ENCODE results near the gene TARBP1. TPM values are rescaled to one million over a fixed set of nuclear protein-coding genes. Genes with fewer than 3 reads are reported as not detected.

TARBP1 gene
- total and polyA plus RNA-seq, 2 of the 4 experiments (the other 2 are of a cell fraction) = 10.6 to 17.7 TPM

GRCh38 chr1:234393190-234393589 is 85.8 kb downstream of the TARBP1 start:
- H3K79me1 ChIP-seq (ENCODE audit: low read depth in 1 of 2, low read length in 2 of 2) = no peaks in the 10 kb centered on the region
- POLR2A ChIA-PET (ENCODE audit: unreplicated experiment) = interaction anchor here (0.7 kb wide), 1 partner anchor 10 kb away, joined by 3 read pairs; no protein-coding TSS in a partner anchor

More at GRCh38 chr1:234393190-234393589, 85.8 kb downstream of the TARBP1 start:
- H3K14ac ChIP-seq (replicated peaks; ENCODE audit: low read depth, low read length) = no peak overlapping the region
- H2BK120ac ChIP-seq (ENCODE audit: low read depth, low read length) = no peak overlapping the region
- no peak for DNase-seq
- no peak overlapping the region for H4K5ac ChIP-seq (ENCODE audit: low read depth, low read length)
- H4K8ac ChIP-seq (ENCODE audit: low read depth in 2 of 2, low read length in 2 of 2) = no peak overlapping the region
- no CpG with 5 or more reads among the region's 6 CpGs for WGBS, 2 experiments (ENCODE audit: extremely low coverage in 2 of 2, insufficient read length in 1 of 2)
- no peak overlapping the region for H3K56ac ChIP-seq (ENCODE audit: extremely low read depth, insufficient read depth, low read length)
- no peak overlapping the region for H3K4ac ChIP-seq (ENCODE audit: low read depth, low read length)
- H3K18ac ChIP-seq (ENCODE audit: low read depth, low read length) = no peak overlapping the region
- no peak overlapping the region for H3K4me2 ChIP-seq (ENCODE audit: low read depth, low read length)
- H3K27me3 ChIP-seq (ENCODE audit: control insufficient read depth, insufficient read depth, low read length) = no peaks in the 10 kb centered on the region
- H2BK15ac ChIP-seq (ENCODE audit: low read depth, low read length) = no peak overlapping the region
- H3K9me1 ChIP-seq (ENCODE audit: insufficient read depth, low read length) = no peaks in the 10 kb centered on the region; the same call in 1 of the 2 replicates
- no peak overlapping the region for H2AK5ac ChIP-seq (ENCODE audit: low read depth, low read length)
- H3K36me3 ChIP-seq (ENCODE audit: control insufficient read depth, insufficient read depth, low read length) = peaks cover 7% of the 10 kb centered on the region
- H2AK9ac ChIP-seq (replicated peaks; ENCODE audit: low read depth, low read length, poor library complexity) = no peak overlapping the region
- CTCF ChIA-PET = no interaction called here
- BruUV-seq (replicated peaks) = no TSS peak
- H3K27ac ChIP-seq (ENCODE audit: insufficient read depth, low read length) = no peak overlapping the region
- H4K20me1 ChIP-seq (ENCODE audit: insufficient read depth, low read length) = no peaks in the 10 kb centered on the region
- H4K91ac ChIP-seq (ENCODE audit: insufficient read depth, low read depth, low read length) = no peak overlapping the region
- H2BK20ac ChIP-seq (ENCODE audit: low read depth, low read length) = no peak overlapping the region
- in situ Hi-C loops (cut with MboI; ENCODE audit: low sequenced_read_pairs) (no loop called here), intact Hi-C loops (cut with micrococcal nuclease) (no loop called here), dilution Hi-C loops (cut with HindIII; ENCODE audit: low sequenced_read_pairs, unreplicated experiment) (no loop called here)
- H3K4me1 ChIP-seq (ENCODE audit: control insufficient read depth, insufficient read depth, low read length) = no peaks in the 10 kb centered on the region
- no peak overlapping the region for H3K4me3 ChIP-seq (ENCODE audit: insufficient read depth, low read depth, low read length)
- no peak for ATAC-seq (ENCODE audit: low read depth)
- no peak overlapping the region for H2AFZ ChIP-seq (replicated peaks; ENCODE audit: low read length, poor library complexity)
- TF ChIP-seq POLR2A (IDR thresholded peaks at IDR 0.05; ENCODE audit: low read depth, low read length) (no peak), RCOR1 (IDR thresholded peaks at IDR 0.05; ENCODE audit: insufficient replicate concordance, low read length) (no peak), CEBPB (IDR thresholded peaks at IDR 0.05; ENCODE audit: low read depth, low read length) (no peak), BHLHE40 (IDR thresholded peaks at IDR 0.05; ENCODE audit: low read depth, low read length) (no peak), MXI1 (IDR thresholded peaks at IDR 0.05; ENCODE audit: borderline replicate concordance, low read depth, low read length) (no peak), RFX5 (IDR thresholded peaks at IDR 0.05; ENCODE audit: low read depth, low read length) (no peak), CTCF (conservative IDR thresholded peaks at IDR 0.05; ENCODE audit: low read depth, low read length) (no peak), MAZ (IDR thresholded peaks at IDR 0.05; ENCODE audit: borderline replicate concordance, low read depth, low read length) (no peak), NFE2L2 (IDR thresholded peaks at IDR 0.05; ENCODE audit: low read depth, low read length) (no peak), RAD21 (IDR thresholded peaks at IDR 0.05; ENCODE audit: low read length) (no peak), SMC3 (IDR thresholded peaks at IDR 0.05; ENCODE audit: low read depth, low read length) (no peak), USF2 (IDR thresholded peaks at IDR 0.05; ENCODE audit: low read depth, low read length) (no peak), CHD1 (IDR thresholded peaks at IDR 0.05; ENCODE audit: low read depth, low read length) (no peak), ELK1 (IDR thresholded peaks at IDR 0.05; ENCODE audit: borderline replicate concordance, low read depth, low read length) (no peak)
- H2BK5ac ChIP-seq (ENCODE audit: low read depth, low read length, poor library complexity, severe bottlenecking) = no peak overlapping the region
- no peak overlapping the region for H3K23ac ChIP-seq (ENCODE audit: low read depth, low read length)
- H3K9me3 ChIP-seq (ENCODE audit: control insufficient read depth, insufficient read depth, low read length) = no peaks in the 10 kb centered on the region
- no peak overlapping the region for H3K9ac ChIP-seq (ENCODE audit: low read depth, low read length)

All from IMR-90 (cell line).